Endometrial microvascular endothelial cells (primary cell): ENCODE data around the gene RFX1. TPM values are rescaled to one million over a fixed set of nuclear protein-coding genes. Genes with fewer than 3 reads are reported as not detected.
"Not testable (repeated sequence)": the region's sequence is repeated elsewhere in the genome, so short reads cannot be mapped to it uniquely, and the experiment has no call there.

Experiments
- in situ Hi-C: cut with HindIII; loops from 2 replicates; pipeline ENCODE4 v1.10.0; 2017; ENCODE audit warnings: low sequenced_read_pairs, low pct_unique_long_range_greater_than_20kb; ENCODE audit errors: inconsistent ontology term
- total RNA-seq: library from RNA; depleted of rRNA; stranded (reverse); fragments of >200 nt; gene quantifications from one replicate; pipeline ENCODE4 v1.2.3, GENCODE V29; 2015; ENCODE audit errors: inconsistent ontology term

RFX1 gene
- total RNA-seq, 1 donor from 2014 or later, result 4.6 TPM

- in situ Hi-C loops, result not testable (repeated sequence)
Observed at GRCh38 chr19:13967206-13967605, 38.9 kb downstream of the RFX1 start.

GRCh38 chr19:13966684-13967128 lies 39.4 kb downstream of the RFX1 start:
- in situ Hi-C loops, result no loop called here

GRCh38 chr19:13965926-13966683 lies 40.0 kb downstream of the RFX1 start:
- in situ Hi-C loops, result no loop called here

- in situ Hi-C loops, result no loop called here
Observed at GRCh38 chr19:13965377-13965896, 40.7 kb downstream of the RFX1 start.

- in situ Hi-C loops, result no loop called here
Observed at GRCh38 chr19:13964776-13965175, 41.3 kb downstream of the RFX1 start.

GRCh38 chr19:13963603-13964105 lies 42.5 kb downstream of the RFX1 start:
- in situ Hi-C loops, result no loop called here

- in situ Hi-C loops, result no loop called here
Observed at GRCh38 chr19:13962699-13963602, 43.2 kb downstream of the RFX1 start.

GRCh38 chr19:13961826-13962698 lies 44.1 kb downstream of the RFX1 start:
- in situ Hi-C loops, result no loop called here

GRCh38 chr19:13960863-13961784 lies 45.0 kb downstream of the RFX1 start:
- in situ Hi-C loops, result no loop called here

- in situ Hi-C loops, result no loop called here
Observed at GRCh38 chr19:13959962-13960862, 45.9 kb downstream of the RFX1 start.

GRCh38 chr19:13959141-13959961 lies 46.8 kb downstream of the RFX1 start:
- in situ Hi-C loops, result no loop called here

GRCh38 chr19:13958043-13958442 lies 48.1 kb downstream of the RFX1 start:
- in situ Hi-C loops, result no loop called here

GRCh38 chr19:13957051-13957450 lies 49.1 kb downstream of the RFX1 start:
- in situ Hi-C loops, result no loop called here

- in situ Hi-C loops, result no loop called here
Observed at GRCh38 chr19:13956365-13956744, 49.8 kb downstream of the RFX1 start.

GRCh38 chr19:13955662-13956364 lies 50.3 kb downstream of the RFX1 start:
- in situ Hi-C loops, result no loop called here
